NB4 (cell line): ENCODE results near the gene ZNF432.

Experiments
- POLR2A ChIP-seq: IDR thresholded peaks from 2 replicates; pipeline ENCODE4 v1.6.1; 2011; ENCODE audit warnings: mild to moderate bottlenecking; ENCODE audit not compliant: insufficient read length; ENCODE audit errors: extremely low read depth
- TF ChIP-seq, protein P1 (sequence below): IDR thresholded peaks from one replicate; pipeline ENCODE4 v1.5.1; 2012; ENCODE audit warnings: low read depth, low read length

DNA sequence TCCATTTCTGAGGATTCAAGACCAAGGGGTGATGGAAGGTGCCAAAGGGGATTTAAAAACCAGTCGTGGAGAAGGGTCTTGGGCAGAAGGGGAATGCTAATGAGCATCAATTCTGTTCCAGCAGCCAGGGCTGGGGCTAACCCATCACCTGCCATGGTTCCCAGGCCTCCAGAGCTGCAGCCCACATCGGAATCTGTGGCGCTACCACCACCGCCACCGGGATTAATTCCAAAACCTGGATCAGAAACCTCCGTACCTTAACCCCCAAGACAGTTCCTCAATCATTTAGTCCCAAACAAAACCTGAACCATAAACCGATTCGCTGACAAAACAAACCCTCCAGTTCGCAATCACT is 41.2 kb downstream of the ZNF432 start:
- TF ChIP-seq, protein P1, sequence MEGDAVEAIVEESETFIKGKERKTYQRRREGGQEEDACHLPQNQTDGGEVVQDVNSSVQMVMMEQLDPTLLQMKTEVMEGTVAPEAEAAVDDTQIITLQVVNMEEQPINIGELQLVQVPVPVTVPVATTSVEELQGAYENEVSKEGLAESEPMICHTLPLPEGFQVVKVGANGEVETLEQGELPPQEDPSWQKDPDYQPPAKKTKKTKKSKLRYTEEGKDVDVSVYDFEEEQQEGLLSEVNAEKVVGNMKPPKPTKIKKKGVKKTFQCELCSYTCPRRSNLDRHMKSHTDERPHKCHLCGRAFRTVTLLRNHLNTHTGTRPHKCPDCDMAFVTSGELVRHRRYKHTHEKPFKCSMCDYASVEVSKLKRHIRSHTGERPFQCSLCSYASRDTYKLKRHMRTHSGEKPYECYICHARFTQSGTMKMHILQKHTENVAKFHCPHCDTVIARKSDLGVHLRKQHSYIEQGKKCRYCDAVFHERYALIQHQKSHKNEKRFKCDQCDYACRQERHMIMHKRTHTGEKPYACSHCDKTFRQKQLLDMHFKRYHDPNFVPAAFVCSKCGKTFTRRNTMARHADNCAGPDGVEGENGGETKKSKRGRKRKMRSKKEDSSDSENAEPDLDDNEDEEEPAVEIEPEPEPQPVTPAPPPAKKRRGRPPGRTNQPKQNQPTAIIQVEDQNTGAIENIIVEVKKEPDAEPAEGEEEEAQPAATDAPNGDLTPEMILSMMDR: no peak
- no peak for TF ChIP-seq POLR2A
